Cardiac ventricle fibroblast (primary cell): ENCODE measurements around the gene IFNW1. TPM values are rescaled to one million over a fixed set of nuclear protein-coding genes. Genes with fewer than 3 reads are reported as not detected.

Experiments
- total RNA-seq: library from RNA; depleted of rRNA; stranded (reverse); fragments of >200 nt; gene quantifications from 2 replicates; pipeline ENCODE4 v1.2.3, GENCODE V29; 2015

Gene IFNW1
- not detected in 2 replicates for total RNA-seq

DNA sequence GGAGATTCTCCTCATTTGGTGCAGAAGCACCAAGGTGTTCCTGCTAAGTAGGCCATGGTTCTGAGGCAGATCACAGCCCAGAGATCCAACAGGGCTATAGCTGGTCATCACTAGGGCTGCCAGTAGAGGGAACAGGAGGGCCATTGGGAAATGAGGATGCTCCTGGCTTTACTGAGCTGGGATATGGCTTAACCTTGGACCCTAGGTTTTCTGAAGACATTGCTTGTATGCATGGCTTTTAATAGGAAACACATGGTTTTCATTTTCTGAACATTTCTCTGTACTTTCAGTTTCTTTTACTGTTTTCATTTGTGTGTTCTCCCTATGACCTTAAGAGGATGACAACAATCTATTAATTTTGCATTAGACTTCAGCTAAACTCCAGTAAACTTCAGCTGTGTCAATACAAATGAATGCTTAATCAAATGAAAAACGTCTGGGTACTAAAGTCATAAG lies at the start of gene IFNW1:
Gene IFNW1 (minus strand): TSS at position 406 of the 456 bp plus-strand sequence. CDS start 262 bp downstream, at position 144.

DNA sequence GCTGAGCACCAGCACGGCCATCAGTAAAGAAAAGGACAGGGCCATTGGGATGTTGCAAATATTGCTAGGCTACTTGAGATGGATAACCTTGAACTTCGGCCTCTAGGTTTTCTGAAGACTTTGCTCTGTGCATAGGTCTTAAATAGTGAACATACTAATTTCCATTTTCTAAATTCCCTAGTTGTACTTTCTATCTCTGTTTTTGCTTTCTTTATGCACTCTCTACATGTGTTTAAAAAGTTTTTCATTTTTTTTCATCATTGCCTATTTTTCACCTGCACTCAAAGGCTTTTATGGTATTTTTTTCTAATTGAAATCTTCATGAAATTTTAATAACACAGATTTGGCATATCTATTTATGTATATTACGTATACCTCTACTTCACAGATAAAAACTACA lies 45.9 kb upstream of the IFNW1 start, which contains the start of gene IFNA4:
Gene IFNA4 (minus strand): TSS at position 101 of the 400 bp plus-strand sequence. CDS start 56 bp downstream, at position 45.

DNA sequence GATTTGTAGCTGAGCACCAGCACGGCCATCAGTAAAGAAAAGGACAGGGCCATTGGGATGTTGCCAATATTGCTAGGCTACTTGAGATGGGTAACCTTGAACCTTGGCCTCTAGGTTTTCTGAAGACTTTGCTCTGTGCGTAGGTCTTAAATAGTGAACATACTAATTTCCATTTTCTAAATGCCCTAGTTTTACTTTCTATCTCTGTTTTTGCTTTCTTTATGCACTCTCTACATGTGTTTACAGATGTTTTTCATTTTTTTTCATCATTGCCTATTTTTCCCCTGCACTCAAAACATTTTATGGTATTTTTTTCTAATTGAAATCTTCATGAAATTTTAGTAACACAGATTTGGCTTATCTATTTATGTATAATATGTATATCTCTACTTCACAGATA lies 24.9 kb upstream of the IFNW1 start, which contains the start of gene IFNA21:
Gene IFNA21 (minus strand): TSS at position 101 of the 400 bp plus-strand sequence. CDS start 48 bp downstream, at position 53.

Other genes with a start within 250 kb of the IFNW1 start
- 1.3 and 1.7 TPM in 2 replicates for gene HACD4, start 110.2 kb downstream of the IFNW1 start, total RNA-seq
- gene IFNB1, start 63.9 kb downstream of the IFNW1 start, total RNA-seq: not detected in 2 replicates
- not detected in 2 replicates for gene IFNA21, start 24.8 kb upstream of the IFNW1 start, total RNA-seq
- gene IFNA4, start 45.8 kb upstream of the IFNW1 start, total RNA-seq: not detected in 2 replicates
- not detected in 2 replicates for gene IFNA7, start 60.4 kb upstream of the IFNW1 start, total RNA-seq
- gene IFNA10, start 65.3 kb upstream of the IFNW1 start, total RNA-seq: not detected in 2 replicates
- gene IFNA16, start 75.5 kb upstream of the IFNW1 start, total RNA-seq: not detected in 2 replicates
- gene IFNA17, start 86.4 kb upstream of the IFNW1 start, total RNA-seq: not detected in 2 replicates
- not detected in 2 replicates for gene IFNA14, start 98.2 kb upstream of the IFNW1 start, total RNA-seq
- gene IFNA5, start 163.5 kb upstream of the IFNW1 start, total RNA-seq: not detected in 2 replicates
- gene KLHL9, start 193.6 kb upstream of the IFNW1 start, total RNA-seq: 20.5 and 26.0 TPM in 2 replicates
- not detected in 2 replicates for gene IFNA6, start 209.1 kb upstream of the IFNW1 start, total RNA-seq
- gene IFNA13, start 226.2 kb upstream of the IFNW1 start, total RNA-seq: not detected in 2 replicates
- gene IFNA2, start 243.6 kb upstream of the IFNW1 start, total RNA-seq: not detected in 2 replicates